ENCODE data around the gene SF1. TPM values are rescaled to one million over a fixed set of nuclear protein-coding genes. Genes with fewer than 3 reads are reported as not detected.

The SF1 gene
- total RNA-seq, 1 donor from 2014 or later: 183 TPM

DNA sequence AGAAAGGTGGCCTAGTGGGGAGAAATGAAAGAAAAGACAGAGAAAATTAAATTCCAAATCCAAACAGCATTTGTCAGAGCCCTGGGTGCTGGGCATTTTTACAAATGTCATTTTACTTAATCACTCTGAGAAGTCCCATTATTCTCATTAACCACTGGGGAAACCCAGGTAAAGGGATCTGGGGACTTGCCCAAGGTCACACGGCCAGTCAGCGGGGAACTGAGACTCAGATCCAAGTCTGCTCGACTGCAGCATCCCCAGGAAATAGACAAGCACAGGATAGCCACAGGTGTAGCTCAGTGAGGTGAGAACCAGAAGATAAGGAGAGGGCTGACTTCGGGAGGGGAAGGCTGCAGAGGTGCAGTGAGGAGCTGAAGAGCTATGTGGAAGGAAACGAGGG is 63.2 kb downstream of the SF1 start:
- TF ChIP-seq, protein P1, sequence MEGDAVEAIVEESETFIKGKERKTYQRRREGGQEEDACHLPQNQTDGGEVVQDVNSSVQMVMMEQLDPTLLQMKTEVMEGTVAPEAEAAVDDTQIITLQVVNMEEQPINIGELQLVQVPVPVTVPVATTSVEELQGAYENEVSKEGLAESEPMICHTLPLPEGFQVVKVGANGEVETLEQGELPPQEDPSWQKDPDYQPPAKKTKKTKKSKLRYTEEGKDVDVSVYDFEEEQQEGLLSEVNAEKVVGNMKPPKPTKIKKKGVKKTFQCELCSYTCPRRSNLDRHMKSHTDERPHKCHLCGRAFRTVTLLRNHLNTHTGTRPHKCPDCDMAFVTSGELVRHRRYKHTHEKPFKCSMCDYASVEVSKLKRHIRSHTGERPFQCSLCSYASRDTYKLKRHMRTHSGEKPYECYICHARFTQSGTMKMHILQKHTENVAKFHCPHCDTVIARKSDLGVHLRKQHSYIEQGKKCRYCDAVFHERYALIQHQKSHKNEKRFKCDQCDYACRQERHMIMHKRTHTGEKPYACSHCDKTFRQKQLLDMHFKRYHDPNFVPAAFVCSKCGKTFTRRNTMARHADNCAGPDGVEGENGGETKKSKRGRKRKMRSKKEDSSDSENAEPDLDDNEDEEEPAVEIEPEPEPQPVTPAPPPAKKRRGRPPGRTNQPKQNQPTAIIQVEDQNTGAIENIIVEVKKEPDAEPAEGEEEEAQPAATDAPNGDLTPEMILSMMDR (IDR thresholded peaks at IDR 0.05): no peak
- no peak for DNase-seq (ENCODE audit: low spot score)
- Mint-ChIP-seq H3K27ac (ENCODE audit: unreplicated experiment) (no peak overlapping the region), H3K36me3 (ENCODE audit: low read depth) (no peaks in the 10 kb centered on the region), H3K4me1 (ENCODE audit: low read depth) (peaks cover 10% of the 10 kb centered on the region), H3K4me3 (ENCODE audit: unreplicated experiment) (no peak overlapping the region), H3K9me3 (ENCODE audit: low read depth) (no peaks in the 10 kb centered on the region), H3K27me3 (ENCODE audit: low read depth) (peaks cover 67% of the 10 kb centered on the region)

DNA sequence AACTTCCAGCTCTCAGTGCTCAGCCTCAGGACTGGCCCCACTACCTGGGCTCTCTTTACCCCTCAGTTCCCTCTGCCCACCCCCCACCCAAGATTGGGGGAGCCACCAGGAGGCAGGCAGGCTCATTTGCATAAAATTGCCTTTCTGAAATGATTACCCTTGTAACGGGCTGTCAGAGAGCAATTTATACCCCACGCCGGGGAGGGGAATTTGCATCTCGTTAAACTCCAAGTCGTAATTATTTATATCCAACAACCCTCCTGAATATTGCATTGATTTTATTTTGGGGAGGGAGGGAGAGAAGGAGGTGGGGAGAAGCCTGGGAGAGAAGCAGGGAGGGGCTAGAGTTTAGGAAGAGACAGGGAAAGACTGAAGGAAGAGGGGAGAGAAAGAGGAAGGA is 63.7 kb downstream of the SF1 start:
- Mint-ChIP-seq H3K27ac (ENCODE audit: unreplicated experiment) (no peak overlapping the region), H3K4me3 (ENCODE audit: unreplicated experiment) (no peak overlapping the region), H3K4me1 (ENCODE audit: low read depth) (peaks cover 11% of the 10 kb centered on the region), H3K27me3 (ENCODE audit: low read depth) (peaks cover 63% of the 10 kb centered on the region), H3K9me3 (ENCODE audit: low read depth) (no peaks in the 10 kb centered on the region), H3K36me3 (ENCODE audit: low read depth) (no peaks in the 10 kb centered on the region)
- peak; percentile 43 for DNase-seq (ENCODE audit: low spot score)
- TF ChIP-seq, protein P1 (IDR thresholded peaks at IDR 0.05): no peak

Other genes starting within 250 kb of the SF1 start
- gene SLC22A11, start 222.6 kb downstream of the SF1 start, total RNA-seq: 0.15 TPM in 1 of 3 replicates, not detected in the others
- gene SLC22A12, start 187.3 kb downstream of the SF1 start, total RNA-seq: not detected in 3 replicates
- 1.1 to 3.0 TPM (median 1.8 TPM) in 3 replicates for gene NRXN2, start 55.3 kb downstream of the SF1 start, total RNA-seq
- gene RASGRP2, start 34.4 kb downstream of the SF1 start, total RNA-seq: 4.7 to 11.4 TPM (median 10.1 TPM) in 3 replicates
- 0.65 to 1.6 TPM (median 1.2 TPM) in 3 replicates for gene PYGM, start 18.6 kb downstream of the SF1 start, total RNA-seq
- 11.3 to 17.8 TPM (median 13.4 TPM) in 3 replicates for gene MAP4K2, start 24.7 kb upstream of the SF1 start, total RNA-seq
- gene MEN1, start 32.0 kb upstream of the SF1 start, total RNA-seq: 19.5 to 26.4 TPM (median 20.4 TPM) in 3 replicates
- 0.17 to 0.46 TPM (median 0.35 TPM) in 3 replicates for gene CDC42BPG, start 66.1 kb upstream of the SF1 start, total RNA-seq
- 78.9 to 129 TPM (median 111 TPM) in 3 replicates for gene EHD1, start 100.1 kb upstream of the SF1 start, total RNA-seq
- gene ATG2A, start 138.7 kb upstream of the SF1 start, total RNA-seq: 15.2 to 21.9 TPM (median 16.3 TPM) in 3 replicates
- 21.7 to 33.2 TPM (median 29.3 TPM) in 3 replicates for gene PPP2R5B, start 146.1 kb upstream of the SF1 start, total RNA-seq
- gene GPHA2, start 157.4 kb upstream of the SF1 start, total RNA-seq: not detected in 3 replicates
- not detected in 3 replicates for gene MAJIN, start 193.6 kb upstream of the SF1 start, total RNA-seq
- gene BATF2, start 218.4 kb upstream of the SF1 start, total RNA-seq: not detected in 3 replicates
- 80.1 to 85.5 TPM (median 83.7 TPM) in 3 replicates for gene ARL2, start 235.6 kb upstream of the SF1 start, total RNA-seq
- gene SNX15, start 248.9 kb upstream of the SF1 start, total RNA-seq: 21.0 to 26.1 TPM (median 24.9 TPM) in 3 replicates

All from chondrocyte (in vitro differentiated cells).